H1 (cell line): Measurements from ENCODE around the gene FOXO1. TPM values are rescaled to one million over a fixed set of nuclear protein-coding genes. Genes with fewer than 3 reads are reported as not detected.

ENCODE experiments used
- CTCF ChIA-PET: fragments of 300-600 bp; sonication (Branson Sonifier 250); formaldehyde crosslinking; loops from one replicate; lab custom pipeline; 2021; ENCODE audit not compliant: partially characterized antibody; lab: Charles Lee
- POLR2A ChIA-PET: fragments of 300-600 bp; sonication (Branson Sonifier 250); formaldehyde crosslinking; loops from one replicate; lab custom pipeline; 2021; ENCODE audit warnings: inconsistent platforms; ENCODE audit not compliant: partially characterized antibody; lab: Charles Lee
- DNase-seq, 2 experiments: peaks; one replicate each; pipeline versions ENCODE4 v3.0.0 to v3.0.0-alpha.2; 2010 to 2022; ENCODE audit warnings: low spot score in 2 of 2, low read depth in 1 of 2, mixed read lengths in 1 of 2
- FAIRE-seq: peaks from 2 replicates; lab custom pipeline; 2011; peaks lifted over from hg19 to GRCh38; lab: Jason Lieb, UNC
- H2AFZ ChIP-seq: 2 replicates; pipeline ENCODE4 v1.8.1; 2012; ENCODE audit warnings: low read length, inconsistent platforms
- H2AK5ac ChIP-seq: 2 replicates; pipeline ENCODE4 v1.6.1; 2013; ENCODE audit warnings: low read depth, low read length
- H2BK120ac ChIP-seq: replicated peaks from 2 replicates; pipeline ENCODE3; 2013; ENCODE audit warnings: low read depth, low read length, inconsistent platforms
- H2BK12ac ChIP-seq: 2 replicates; pipeline ENCODE4 v1.6.1; 2013; ENCODE audit warnings: low read depth, low read length
- H2BK15ac ChIP-seq: 2 replicates; pipeline ENCODE4 v1.6.1; 2013; ENCODE audit warnings: low read length
- H2BK20ac ChIP-seq: 2 replicates; pipeline ENCODE4 v1.6.1; 2013; ENCODE audit warnings: low read length
- H2BK5ac ChIP-seq: 2 replicates; pipeline ENCODE4 v1.6.1; 2013; ENCODE audit warnings: low read depth, low read length
- H3K14ac ChIP-seq: 2 replicates; pipeline ENCODE4 v1.6.1; 2013; ENCODE audit warnings: inconsistent platforms; ENCODE audit not compliant: insufficient read length
- H3K18ac ChIP-seq: 2 replicates; pipeline ENCODE4 v1.6.1; 2013; ENCODE audit warnings: low read length; ENCODE audit errors: extremely low read depth
- H3K23ac ChIP-seq: 2 replicates; pipeline ENCODE4 v1.6.1; 2013; ENCODE audit warnings: inconsistent platforms; ENCODE audit not compliant: insufficient read length
- H3K23me2 ChIP-seq: 2 replicates; pipeline ENCODE4 v1.6.1; 2013; ENCODE audit warnings: low read depth, low read length
- H3K27ac ChIP-seq: 2 replicates; pipeline ENCODE4 v1.6.1; 2011; ENCODE audit warnings: low read depth, low read length, inconsistent platforms
- H3K27me3 ChIP-seq, 4 experiments: replicated peaks in 1 of 4; 1 replicate in 1 of 4; 2 replicates in 3 of 4; pipeline versions ENCODE4 v1.6.1 to v1.8.1; 2011 to 2013; ENCODE audit warnings: low read length in 3 of 4, mild to moderate bottlenecking in 3 of 4, inconsistent platforms in 2 of 4, mixed read lengths in 2 of 4, moderate library complexity in 1 of 4; ENCODE audit not compliant: control insufficient read depth in 3 of 4, insufficient read depth in 3 of 4; ENCODE audit errors: extremely low read depth in 1 of 4
- H3K36me3 ChIP-seq, 4 experiments: 2 replicates each; pipeline versions ENCODE4 v1.6.1 to v1.8.1; 2011 to 2013; ENCODE audit warnings: mild to moderate bottlenecking in 4 of 4, low read length in 3 of 4, moderate library complexity in 2 of 4, control low read depth in 1 of 4, inconsistent platforms in 1 of 4; ENCODE audit not compliant: insufficient read depth in 4 of 4, control insufficient read depth in 2 of 4
- H3K4ac ChIP-seq: replicated peaks from 2 replicates; pipeline ENCODE3; 2013; ENCODE audit warnings: low read length, low read depth, mixed read lengths, inconsistent platforms; ENCODE audit not compliant: insufficient read length
- H3K4me1 ChIP-seq, 4 experiments: replicated peaks in 1 of 4; 1 replicate in 1 of 4; 2 replicates in 3 of 4; pipeline versions ENCODE4 v1.6.1 to v1.8.1; 2011 to 2013; ENCODE audit warnings: low read length in 3 of 4, inconsistent platforms in 2 of 4, mixed read lengths in 1 of 4; ENCODE audit not compliant: insufficient read depth in 4 of 4, control insufficient read depth in 3 of 4
- H3K4me2 ChIP-seq, 2 experiments: 2 replicates each; pipeline versions ENCODE4 v1.6.1 to v1.8.1; 2011 to 2013; ENCODE audit warnings: low read depth in 2 of 2, low read length in 2 of 2, control low read depth in 1 of 2, inconsistent platforms in 1 of 2, mild to moderate bottlenecking in 1 of 2; ENCODE audit not compliant: insufficient read depth in 1 of 2
- H3K4me3 ChIP-seq, 4 experiments: fragments of 200-600, 300-600 bp in 1 of 4; sonication (generic), shearing (Covaris generic), sonication (Bioruptor Twin) in 1 of 4; 2 replicates each; pipeline versions ENCODE4 v1.5.1 to v1.8.1; 2011 to 2016; ENCODE audit warnings: low read length in 4 of 4, low read depth in 3 of 4, control low read depth in 2 of 4, inconsistent platforms in 2 of 4, mild to moderate bottlenecking in 2 of 4, mixed read lengths in 1 of 4, moderate library complexity in 1 of 4; ENCODE audit not compliant: insufficient read depth in 2 of 4; ENCODE audit errors: extremely low read depth in 1 of 4
- H3K56ac ChIP-seq: replicated peaks from 2 replicates; pipeline ENCODE3; 2013; ENCODE audit warnings: low read depth, mild to moderate bottlenecking, mixed read lengths, low read length, inconsistent platforms; ENCODE audit not compliant: insufficient read length
- H3K79me1 ChIP-seq: 2 replicates; pipeline ENCODE4 v1.6.1; 2013; ENCODE audit warnings: low read depth, low read length, control low read depth
- H3K79me2 ChIP-seq, 2 experiments: 2 replicates each; pipeline versions ENCODE4 v1.6.1 to v1.8.1; 2012 to 2013; ENCODE audit warnings: low read length in 2 of 2, mild to moderate bottlenecking in 2 of 2, inconsistent platforms in 1 of 2; ENCODE audit not compliant: insufficient read depth in 2 of 2, control insufficient read depth in 1 of 2
- H3K9ac ChIP-seq, 4 experiments: replicated peaks in 1 of 4; 1 replicate in 1 of 4; 2 replicates in 3 of 4; pipeline versions ENCODE4 v1.6.1 to v1.8.1; 2011 to 2013; ENCODE audit warnings: low read depth in 3 of 4, low read length in 3 of 4, control low read depth in 2 of 4, mild to moderate bottlenecking in 2 of 4, moderate library complexity in 2 of 4, inconsistent platforms in 1 of 4; ENCODE audit errors: extremely low read depth in 1 of 4
- H3K9me3 ChIP-seq, 2 experiments: 2 replicates each; pipeline versions ENCODE4 v1.6.1 to v1.8.1; 2012 to 2013; ENCODE audit warnings: mild to moderate bottlenecking in 2 of 2, moderate library complexity in 2 of 2, control low read depth in 1 of 2, inconsistent platforms in 1 of 2, low read depth in 1 of 2, low read length in 1 of 2, mixed read lengths in 1 of 2; ENCODE audit not compliant: insufficient read depth in 2 of 2
- H4K20me1 ChIP-seq, 2 experiments: replicated peaks in 1 of 2; 2 replicates each; pipeline versions ENCODE3 to v1.8.1; 2011 to 2013; ENCODE audit warnings: inconsistent platforms in 2 of 2, low read length in 2 of 2, mild to moderate bottlenecking in 1 of 2; ENCODE audit not compliant: insufficient read depth in 2 of 2, control insufficient read depth in 1 of 2
- H4K5ac ChIP-seq: 2 replicates; pipeline ENCODE4 v1.6.1; 2013; ENCODE audit warnings: low read length, low read depth, mixed read lengths, inconsistent platforms; ENCODE audit not compliant: insufficient read length
- H4K8ac ChIP-seq: 2 replicates; pipeline ENCODE4 v1.8.0; 2013; ENCODE audit warnings: mild to moderate bottlenecking, moderate library complexity, low read length, inconsistent platforms; ENCODE audit not compliant: insufficient read depth; ENCODE audit errors: extremely low read depth
- H4K91ac ChIP-seq: replicated peaks from 2 replicates; pipeline ENCODE3; 2013; ENCODE audit warnings: low read length, mixed read lengths, inconsistent platforms; ENCODE audit not compliant: insufficient read length
- ASH2L ChIP-seq: fragments of 200-600, 300-600 bp; sonication (generic); IDR thresholded peaks from one replicate; pipeline ENCODE4 v1.7.1; 2017; ENCODE audit warnings: low read length
- CHD2 ChIP-seq: IDR thresholded peaks from 2 replicates; pipeline ENCODE4 v1.6.1; 2012; ENCODE audit warnings: low read length, improper control_type of control experiment
- FOSL1 ChIP-seq: IDR thresholded peaks from 2 replicates; pipeline ENCODE4 v1.6.1; 2011; ENCODE audit warnings: mild to moderate bottlenecking, low read depth, low read length, moderate library complexity; ENCODE audit not compliant: insufficient read depth
- GABPA ChIP-seq: IDR thresholded peaks from 2 replicates; pipeline ENCODE4 v1.6.1; 2011; ENCODE audit warnings: mild to moderate bottlenecking, low read length, moderate library complexity, borderline replicate concordance; ENCODE audit not compliant: insufficient read depth
- HDAC6 ChIP-seq: IDR thresholded peaks from one replicate; pipeline ENCODE4 v1.7.1; 2012; ENCODE audit warnings: low read depth, mild to moderate bottlenecking, inconsistent platforms, low read length, moderate library complexity
- RBBP5 ChIP-seq: IDR thresholded peaks from 2 replicates; pipeline ENCODE4 v1.7.1; 2012; ENCODE audit warnings: low read depth, mild to moderate bottlenecking, inconsistent platforms, low read length, moderate library complexity, borderline replicate concordance
- RXRA ChIP-seq: IDR thresholded peaks from 2 replicates; pipeline ENCODE4 v1.6.1; 2011; ENCODE audit warnings: low read depth, mild to moderate bottlenecking, low read length, moderate library complexity; ENCODE audit not compliant: insufficient read depth
- SIRT6 ChIP-seq: IDR thresholded peaks from one replicate; pipeline ENCODE4 v1.7.1; 2012; ENCODE audit warnings: low read length, inconsistent platforms
- SP4 ChIP-seq: IDR thresholded peaks from 2 replicates; pipeline ENCODE4 v1.6.1; 2012; ENCODE audit warnings: low read length, inconsistent platforms
- TAF7 ChIP-seq: optimal IDR thresholded peaks from 2 replicates; pipeline ENCODE3; 2011; ENCODE audit warnings: low read depth, mild to moderate bottlenecking, inconsistent platforms, low read length, moderate library complexity, borderline replicate concordance
- WGBS, 2 experiments: shearing (Covaris generic) in 1 of 2; methylation state at CpG; one replicate each; pipeline versions ENCODE4 v1.1.6 to v1.1.7; 2013 to 2015; ENCODE audit warnings: low lambda C conversion rate in 2 of 2, mixed read lengths in 2 of 2, inconsistent platforms in 1 of 2, low coverage in 1 of 2, missing lambda C conversion rate in 1 of 2; ENCODE audit not compliant: insufficient replicate concordance in 2 of 2, insufficient coverage in 1 of 2, insufficient read length in 1 of 2; ENCODE audit errors: extremely low coverage in 1 of 2, missing lambda C conversion rate in 1 of 2; 5-methylcytosine and 5-hydroxymethylcytosine counted together
- polyA plus RNA-seq, 7 experiments: library from polyadenylated mRNA; depleted of rRNA in 3 of 7; stranded (reverse) in 5 of 7; unstranded in 2 of 7; fragments of >200 nt in 5 of 7; fragments of 200-250 nt in 2 of 7; gene quantifications; 1 replicate in 5 of 7; 2 replicates in 1 of 7; 4 replicates in 1 of 7; pipeline versions ENCODE4 v1.2.1 to v1.2.3, GENCODE V29; 2011 to 2013; ENCODE audit warnings: missing spikeins in 2 of 7, mixed read lengths in 2 of 7
- total RNA-seq: library from RNA; stranded (reverse); fragmentation: NEBNext Ultra II Directional; extraction: Animal tissue kit (Norgen Biotek cat#: 25700); gene quantifications from 2 replicates; pipeline ENCODE4 v1.2.1, GENCODE V29; 2021
- TF ChIP-seq, protein P1 (sequence below): IDR thresholded peaks from 2 replicates; pipeline ENCODE4 v1.6.1; 2011; ENCODE audit warnings: low read length, improper control_type of control experiment

The FOXO1 gene
- total and polyA plus RNA-seq, 2 of the 8 experiments (the other 6 are each of a cell fraction or from before 2014, with no cell fraction given), result 35.3 to 56.9 TPM

GRCh38 chr13:40618581-40619478, 47.6 kb downstream of the FOXO1 start:
- Histone ChIP-seq H3K79me1 (peaks cover 9% of the 10 kb centered on the region), H4K5ac (no peak overlapping the region), H2AK5ac (no peak overlapping the region), H4K20me1 (peaks cover 31 to 49% of the 10 kb centered on the region in 2 experiments), H3K23me2 (no peaks in the 10 kb centered on the region), H2BK5ac (no peak overlapping the region), H3K4me1 (peaks cover 3 to 32% (median 16%) of the 10 kb centered on the region in 4 experiments; a peak in 6 of 7 replicates), H2AFZ (no peak overlapping the region), H3K4ac (no peak overlapping the region), H4K8ac (no peak overlapping the region), H2BK20ac (no peak overlapping the region), H3K36me3 (no peaks in the 10 kb centered on the region), H3K4me3 (no peak overlapping the region), H2BK120ac (no peak overlapping the region), H3K56ac (no peak overlapping the region), H3K27ac (no peak overlapping the region), H2BK12ac (no peak overlapping the region), H4K91ac (no peak overlapping the region), H3K18ac (no peak overlapping the region), H3K27me3 (no peaks in the 10 kb centered on the region), H3K9me3 (no peaks in the 10 kb centered on the region), H3K9ac (no peak overlapping the region), H3K79me2 (peaks cover 22 to 99% of the 10 kb centered on the region in 2 experiments; a peak in 3 of 4 replicates), H3K4me2 (no peak overlapping the region), H3K23ac (no peak overlapping the region), H2BK15ac (no peak overlapping the region), H3K14ac (no peak overlapping the region)
- CTCF ChIA-PET, result interaction anchor here (0.8 to 1.4 kb wide), 3 partner anchors 10 to 159 kb away, joined by 4 read pairs; no protein-coding TSS in a partner anchor
- 93% methylated on average over 15 of the region's 15 CpGs; no CpG with 5 or more reads in 1 of the 2 experiments for WGBS, 2 experiments
- DNase-seq (no peak), FAIRE-seq (no peak)
- POLR2A ChIA-PET, result interaction anchor here (0.7 to 0.9 kb wide), 2 partner anchors 16 to 44 kb away, joined by 3 read pairs; no protein-coding TSS in a partner anchor
- TF ChIP-seq CHD2 (no peak), SP4 (no peak), TAF7 (no peak), SIRT6 (no peak), FOSL1 (no peak), RXRA (no peak), HDAC6 (no peak), RBBP5 (no peak), ASH2L (no peak), GABPA (no peak)
- TF ChIP-seq, protein P1, sequence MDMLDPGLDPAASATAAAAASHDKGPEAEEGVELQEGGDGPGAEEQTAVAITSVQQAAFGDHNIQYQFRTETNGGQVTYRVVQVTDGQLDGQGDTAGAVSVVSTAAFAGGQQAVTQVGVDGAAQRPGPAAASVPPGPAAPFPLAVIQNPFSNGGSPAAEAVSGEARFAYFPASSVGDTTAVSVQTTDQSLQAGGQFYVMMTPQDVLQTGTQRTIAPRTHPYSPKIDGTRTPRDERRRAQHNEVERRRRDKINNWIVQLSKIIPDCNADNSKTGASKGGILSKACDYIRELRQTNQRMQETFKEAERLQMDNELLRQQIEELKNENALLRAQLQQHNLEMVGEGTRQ, result no peak
